HPDE6-E6E7 (cell line): ENCODE results near the gene UPK1B.

Source experiments
- DNase-seq: peaks from one replicate; pipeline ENCODE4 v3.0.0; 2011; ENCODE audit warnings: missing footprints; ENCODE audit errors: extremely low spot score

UPK1B gene

DNA sequence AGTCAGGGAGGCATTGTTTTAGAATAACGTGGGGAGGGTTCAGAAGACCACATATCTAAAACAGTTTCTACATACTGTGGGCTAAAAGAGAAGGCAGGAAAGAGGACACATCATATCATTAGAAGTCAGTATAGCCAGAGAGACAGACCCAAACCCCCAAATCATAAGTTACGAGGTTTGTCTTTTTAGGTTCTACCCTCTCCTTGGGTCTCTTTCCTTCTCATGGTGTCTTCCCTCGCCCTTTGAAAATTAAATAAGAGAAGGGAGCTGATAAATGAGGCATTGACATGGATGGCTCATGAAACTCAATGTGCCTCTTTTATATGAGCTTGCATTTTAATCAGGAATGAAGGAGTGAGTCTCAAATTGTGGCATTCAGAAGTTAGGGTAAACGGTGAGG is 3.4 kb downstream of the UPK1B start:
- no peak for DNase-seq

DNA sequence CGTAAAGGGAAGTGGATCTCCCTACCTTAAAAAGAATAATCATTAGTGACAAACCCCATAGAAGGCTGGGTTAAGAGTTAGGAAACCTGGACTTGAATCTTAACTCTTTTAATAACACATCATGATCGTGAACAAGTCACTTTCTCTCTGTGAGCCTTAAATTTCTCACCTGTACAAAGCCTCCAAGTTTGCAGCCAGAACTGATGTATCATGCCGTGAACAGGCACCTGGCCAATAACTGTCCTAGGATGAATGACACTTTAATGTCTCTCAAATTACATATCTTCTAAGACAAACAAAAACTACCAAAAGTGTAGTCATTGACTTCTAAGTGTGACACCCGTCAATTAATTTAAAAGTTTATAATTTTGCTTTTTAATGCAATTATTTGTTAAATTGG is 3.9 kb downstream of the UPK1B start:
- no peak for DNase-seq

DNA sequence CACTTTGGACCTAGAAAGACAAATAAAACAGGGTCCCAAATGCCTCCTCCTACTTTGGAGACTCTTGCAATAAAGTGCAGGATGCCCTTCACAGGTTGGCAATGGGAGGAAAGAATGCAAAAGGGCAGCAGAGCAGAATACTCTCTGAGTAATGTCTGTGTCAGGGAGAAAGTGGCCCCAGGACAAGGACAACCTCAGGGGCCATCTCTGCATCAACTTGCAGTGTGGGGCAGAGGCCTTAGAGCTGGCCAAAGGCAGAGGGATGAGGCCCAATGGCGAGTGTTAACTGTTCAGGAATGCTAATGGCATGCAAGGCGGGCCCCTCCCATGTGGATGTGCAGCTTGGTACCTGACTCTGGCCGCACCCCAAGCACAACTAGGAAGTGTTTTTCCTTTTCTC is 8.4 kb downstream of the UPK1B start:
- peak; percentile 65 for DNase-seq

GRCh38 chr3:119184111-119184510 is 10.7 kb downstream of the UPK1B start:
- no peak for DNase-seq

- no peak for DNase-seq
These were observed 11.6 kb downstream of the UPK1B start for GRCh38 chr3:119184796-119185570.

- DNase-seq, result no peak
These were observed 13.9 kb downstream of the UPK1B start for GRCh38 chr3:119187266-119187665.

- DNase-seq, result no peak
These were observed 18.4 kb downstream of the UPK1B start for GRCh38 chr3:119191800-119192199.

GRCh38 chr3:119194237-119195150 is 21.1 kb downstream of the UPK1B start:
- DNase-seq, result no peak

GRCh38 chr3:119195151-119195476 is 21.7 kb downstream of the UPK1B start:
- no peak for DNase-seq

DNA sequence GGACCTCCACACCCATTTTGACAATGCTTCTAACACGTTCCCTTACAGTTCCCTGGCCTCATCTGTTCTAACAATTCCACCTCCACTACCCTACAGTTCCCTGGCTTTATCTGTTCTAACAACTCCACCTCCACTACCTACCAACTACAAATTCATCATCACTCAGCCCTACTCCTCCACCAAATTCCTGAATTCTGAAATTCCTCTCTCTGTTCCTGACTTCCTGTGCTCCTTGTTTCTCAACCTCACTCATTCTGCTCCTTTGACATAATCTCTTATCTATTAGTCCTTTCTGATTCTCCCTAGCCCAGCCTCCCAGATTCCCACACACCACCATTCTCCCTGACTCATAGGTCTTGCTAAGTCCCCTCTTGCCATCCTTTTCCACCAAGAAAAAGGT is 22.5 kb downstream of the UPK1B start:
- DNase-seq, result no peak

- DNase-seq, result no peak
These were observed 31.8 kb downstream of the UPK1B start for GRCh38 chr3:119205209-119205608.

DNA sequence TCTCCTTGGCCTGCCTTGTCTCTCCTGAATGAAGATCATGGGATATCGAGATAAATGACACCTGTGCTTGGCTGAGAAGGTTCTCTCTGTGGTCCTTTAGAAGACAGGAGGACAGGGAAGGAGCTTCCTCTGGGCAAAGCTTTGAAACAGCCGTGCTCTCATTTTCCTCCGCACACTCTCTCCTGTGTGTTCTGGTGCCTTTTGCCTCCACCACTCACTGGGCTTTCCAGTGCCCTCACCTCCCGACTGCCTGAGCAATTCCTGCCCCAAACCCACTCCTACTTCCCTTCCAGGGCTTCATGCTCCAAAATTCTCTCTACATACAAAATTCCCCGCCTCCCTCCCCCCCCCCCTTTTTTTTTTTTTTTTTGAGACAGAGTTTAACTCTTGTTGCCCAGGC is 32.3 kb downstream of the UPK1B start:
- DNase-seq, result no peak

GRCh38 chr3:119206611-119207511 is 33.5 kb downstream of the UPK1B start:
- peak; percentile 76 for DNase-seq

- DNase-seq, result no peak
These were observed 34.1 kb downstream of the UPK1B start for GRCh38 chr3:119207512-119207875.

GRCh38 chr3:119211193-119211592 is 37.8 kb downstream of the UPK1B start:
- DNase-seq, result no peak

DNA sequence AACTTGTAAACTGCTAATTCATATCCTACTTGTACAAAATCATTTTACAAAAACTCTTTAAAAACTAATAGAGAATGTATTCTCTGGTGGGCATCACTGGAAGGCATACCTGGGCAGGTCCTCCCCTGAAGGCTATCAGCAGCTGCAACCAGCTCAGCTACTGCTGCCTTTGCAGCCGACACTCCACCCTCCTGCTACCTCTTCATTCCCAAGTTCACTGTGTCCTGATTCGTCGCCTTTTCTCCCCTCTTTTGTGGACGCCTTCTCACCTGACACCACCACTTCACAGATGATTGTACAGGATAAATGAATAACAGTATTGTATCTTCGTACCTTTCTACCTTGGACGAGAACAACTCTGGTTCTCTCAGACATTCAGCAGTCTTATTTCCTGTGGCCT is 38.4 kb downstream of the UPK1B start:
- DNase-seq, result no peak

GRCh38 chr3:119219069-119219468 is 45.7 kb downstream of the UPK1B start:
- DNase-seq, result no peak

DNA sequence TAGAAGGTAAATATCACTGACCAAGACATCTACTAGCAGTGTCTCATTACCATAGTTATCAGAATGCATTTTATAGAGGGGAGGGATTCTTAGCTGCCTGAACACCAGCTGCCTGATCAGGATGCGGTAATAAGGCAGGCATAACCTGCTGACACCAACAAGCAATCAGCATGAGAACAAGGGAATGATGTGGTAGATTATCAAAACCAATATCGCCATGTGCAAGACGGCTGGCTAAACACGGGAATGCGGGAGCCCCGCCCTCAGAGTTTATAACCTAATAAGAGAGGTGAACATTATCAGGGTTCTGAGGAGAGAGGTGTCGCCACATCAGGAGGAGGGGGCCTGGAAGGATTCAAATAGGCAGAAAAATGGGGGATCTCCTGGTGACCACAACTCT is 46.8 kb downstream of the UPK1B start:
- no peak for DNase-seq

DNA sequence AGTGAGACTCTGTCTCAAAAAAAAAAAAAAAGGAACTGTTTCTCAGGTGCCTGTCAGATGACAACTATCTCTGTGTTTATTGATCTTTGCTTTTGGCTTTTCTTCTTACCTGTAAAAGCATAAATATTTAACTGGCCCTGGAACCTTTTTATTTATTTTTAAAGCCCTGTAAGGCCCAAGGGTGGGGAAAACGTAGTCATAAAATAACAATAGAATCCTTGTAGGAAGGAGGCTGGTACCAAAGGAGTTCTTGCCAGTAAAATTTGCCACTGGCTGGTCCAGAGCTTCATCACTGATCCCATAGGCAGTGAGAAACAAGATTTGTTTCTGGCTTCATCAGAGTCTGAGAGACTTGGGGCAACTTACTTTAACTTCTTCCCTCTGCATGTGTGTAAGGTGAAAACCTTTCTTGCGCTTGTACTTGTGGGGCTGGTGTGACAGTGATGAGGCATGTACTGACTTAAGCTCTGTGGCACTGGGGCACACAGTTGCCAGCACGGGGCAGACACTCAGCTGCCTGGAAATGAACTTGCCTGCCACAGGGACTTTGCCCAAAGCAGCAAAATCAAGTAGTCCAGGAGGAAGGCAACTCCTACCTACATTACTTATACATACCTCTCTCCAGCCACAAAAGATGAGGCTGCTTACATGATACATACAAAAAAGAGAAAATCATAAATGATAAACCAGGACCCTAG is 47.7 kb downstream of the UPK1B start:
- DNase-seq, result no peak

DNA sequence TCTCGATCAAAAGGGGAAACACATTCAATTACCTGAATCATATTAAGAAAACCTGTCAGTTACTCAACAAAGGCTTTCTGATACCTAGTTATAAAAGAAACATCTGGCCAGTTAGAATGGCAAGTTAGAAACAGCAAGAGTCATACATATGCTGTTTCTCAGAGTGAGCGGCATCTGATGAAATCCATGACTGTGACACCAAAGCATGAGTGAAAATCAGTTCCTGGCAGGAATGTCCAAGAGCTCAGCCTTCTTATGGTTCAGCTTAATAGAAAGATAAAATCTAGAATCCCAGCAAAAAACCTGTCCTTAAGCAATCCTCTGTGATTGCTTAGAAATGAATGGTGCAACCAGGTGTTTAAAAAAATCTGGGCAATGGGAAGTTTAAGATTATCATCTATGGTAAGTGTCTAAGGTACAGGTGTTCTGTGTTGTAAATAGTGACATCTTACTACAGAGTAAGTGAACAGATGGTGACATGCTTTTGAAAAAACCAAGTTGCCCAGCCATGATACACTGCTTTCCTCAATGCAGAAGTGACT is 48.5 kb downstream of the UPK1B start:
- DNase-seq, result no peak

DNA sequence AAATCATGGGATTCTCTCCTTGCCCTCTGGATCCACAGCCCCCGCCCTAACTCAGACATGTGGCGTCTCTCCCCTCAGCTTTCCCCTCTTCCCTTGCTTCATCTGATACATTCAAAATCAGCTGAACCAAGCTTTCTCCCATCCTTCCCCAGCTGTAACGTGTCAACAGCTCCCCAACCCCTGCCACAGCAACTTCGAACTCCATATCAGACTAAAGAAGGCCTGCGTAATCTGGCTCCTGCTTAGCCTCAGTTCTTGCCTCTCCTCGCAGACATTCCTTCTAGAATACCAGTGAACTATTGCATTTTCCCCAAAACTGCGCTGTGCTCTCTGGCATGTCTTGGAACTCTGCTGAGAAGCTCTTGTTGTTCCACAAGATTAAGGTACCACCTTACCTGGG is 49.0 kb downstream of the UPK1B start:
- DNase-seq, result no peak
